Endothelial cell (in vitro differentiated cells): ENCODE data around the gene DXO. TPM values are rescaled to one million over a fixed set of nuclear protein-coding genes. Genes with fewer than 3 reads are reported as not detected.
"Not testable (repeated sequence)": the region's sequence is repeated elsewhere in the genome, so short reads cannot be mapped to it uniquely, and the experiment has no call there.

ENCODE experiments used
- DNase-seq: peaks from one replicate; pipeline ENCODE4 v3.0.0; 2021; ENCODE audit warnings: low spot score
- H3K27ac Mint-ChIP-seq: one replicate; pipeline ENCODE4 v1.8.0; 2021; ENCODE audit warnings: mixed read lengths, inconsistent platforms; ENCODE audit not compliant: unreplicated experiment
- H3K27me3 Mint-ChIP-seq: one replicate; pipeline ENCODE4 v1.8.0; 2021; ENCODE audit warnings: mild to moderate bottlenecking, moderate library complexity, mixed read lengths, inconsistent platforms; ENCODE audit not compliant: unreplicated experiment
- H3K36me3 Mint-ChIP-seq: one replicate; pipeline ENCODE4 v1.8.0; 2021; ENCODE audit warnings: mild to moderate bottlenecking, low read depth, mixed read lengths, inconsistent platforms; ENCODE audit not compliant: unreplicated experiment
- H3K4me1 Mint-ChIP-seq: one replicate; pipeline ENCODE4 v1.8.0; 2021; ENCODE audit warnings: mild to moderate bottlenecking, mixed read lengths, inconsistent platforms; ENCODE audit not compliant: unreplicated experiment
- H3K4me3 Mint-ChIP-seq: one replicate; pipeline ENCODE4 v1.8.0; 2021; ENCODE audit warnings: mild to moderate bottlenecking, mixed read lengths, inconsistent platforms; ENCODE audit not compliant: unreplicated experiment
- H3K9me3 Mint-ChIP-seq: one replicate; pipeline ENCODE4 v1.8.0; 2021; ENCODE audit warnings: mixed read lengths, inconsistent platforms; ENCODE audit not compliant: unreplicated experiment
- total RNA-seq: library from RNA; stranded (reverse); fragmentation: NEBNext Ultra II Directional; extraction: Animal tissue kit (Norgen Biotek cat#: 25700); gene quantifications from one replicate; pipeline ENCODE4 v1.2.1, GENCODE V29; 2021; ENCODE audit not compliant: unreplicated experiment

The DXO gene
- total RNA-seq, 1 donor from 2014 or later: 12.6 TPM

- H3K4me1 Mint-ChIP-seq, H3K27me3 Mint-ChIP-seq, H3K27ac Mint-ChIP-seq, H3K9me3 Mint-ChIP-seq, H3K4me3 Mint-ChIP-seq, DNase-seq, H3K36me3 Mint-ChIP-seq: not testable (repeated sequence)
Observed at GRCh38 chr6:32004864-32005537, 33.1 kb upstream of the DXO start.

- not testable (repeated sequence) for H3K36me3 Mint-ChIP-seq, H3K9me3 Mint-ChIP-seq, H3K4me1 Mint-ChIP-seq, DNase-seq, H3K27me3 Mint-ChIP-seq, H3K4me3 Mint-ChIP-seq, H3K27ac Mint-ChIP-seq
Observed at GRCh38 chr6:32004393-32004792, 32.5 kb upstream of the DXO start.

GRCh38 chr6:32003301-32003700, 31.4 kb upstream of the DXO start:
- H3K36me3 Mint-ChIP-seq, H3K27ac Mint-ChIP-seq, DNase-seq, H3K4me1 Mint-ChIP-seq, H3K9me3 Mint-ChIP-seq, H3K27me3 Mint-ChIP-seq, H3K4me3 Mint-ChIP-seq: not testable (repeated sequence)

- H3K4me3 Mint-ChIP-seq, H3K36me3 Mint-ChIP-seq, DNase-seq, H3K9me3 Mint-ChIP-seq, H3K4me1 Mint-ChIP-seq, H3K27me3 Mint-ChIP-seq, H3K27ac Mint-ChIP-seq: not testable (repeated sequence)
Observed at GRCh38 chr6:32002546-32003268, 30.8 kb upstream of the DXO start.

- H3K4me3 Mint-ChIP-seq, H3K9me3 Mint-ChIP-seq, H3K36me3 Mint-ChIP-seq, H3K27me3 Mint-ChIP-seq, H3K27ac Mint-ChIP-seq, H3K4me1 Mint-ChIP-seq, DNase-seq: not testable (repeated sequence)
Observed at GRCh38 chr6:31996385-31996784, 24.4 kb upstream of the DXO start.

GRCh38 chr6:31994421-31994820, 22.5 kb upstream of the DXO start:
- not testable (repeated sequence) for DNase-seq, H3K27me3 Mint-ChIP-seq, H3K4me3 Mint-ChIP-seq, H3K27ac Mint-ChIP-seq, H3K4me1 Mint-ChIP-seq, H3K9me3 Mint-ChIP-seq, H3K36me3 Mint-ChIP-seq

GRCh38 chr6:31989363-31989762, 17.4 kb upstream of the DXO start:
- not testable (repeated sequence) for H3K27ac Mint-ChIP-seq

GRCh38 chr6:31981744-31982143, 9.8 kb upstream of the DXO start, which contains the start of gene C4A:
TSS of gene C4A (plus strand) at chr6:31982057. CDS start at chr6:31982108, 51 bp downstream.
- not testable (repeated sequence) for H3K27ac Mint-ChIP-seq, H3K36me3 Mint-ChIP-seq, DNase-seq, H3K4me1 Mint-ChIP-seq, H3K4me3 Mint-ChIP-seq, H3K9me3 Mint-ChIP-seq, H3K27me3 Mint-ChIP-seq

More at GRCh38 chr6:31989363-31989762, 17.4 kb upstream of the DXO start:
- H3K36me3 Mint-ChIP-seq, H3K4me1 Mint-ChIP-seq, H3K9me3 Mint-ChIP-seq, H3K4me3 Mint-ChIP-seq, H3K27me3 Mint-ChIP-seq, DNase-seq: not testable (repeated sequence)

GRCh38 chr6:31980998-31981397, 9.1 kb upstream of the DXO start:
- H3K36me3 Mint-ChIP-seq, H3K4me1 Mint-ChIP-seq, H3K27ac Mint-ChIP-seq: not testable (repeated sequence)

GRCh38 chr6:31980195-31980876, 8.4 kb upstream of the DXO start:
- not testable (repeated sequence) for H3K4me3 Mint-ChIP-seq

More at GRCh38 chr6:31980998-31981397, 9.1 kb upstream of the DXO start:
- not testable (repeated sequence) for H3K4me3 Mint-ChIP-seq, H3K9me3 Mint-ChIP-seq, DNase-seq, H3K27me3 Mint-ChIP-seq

More at GRCh38 chr6:31980195-31980876, 8.4 kb upstream of the DXO start:
- DNase-seq, H3K9me3 Mint-ChIP-seq, H3K27ac Mint-ChIP-seq, H3K27me3 Mint-ChIP-seq, H3K36me3 Mint-ChIP-seq, H3K4me1 Mint-ChIP-seq: not testable (repeated sequence)
